Activated B cell treated with CpG ODN at 0.5 μM for 24 hours (primary cell): ENCODE data around the gene LRRC61. TPM values are rescaled to one million over a fixed set of nuclear protein-coding genes. Genes with fewer than 3 reads are reported as not detected.

ENCODE experiments used
- ATAC-seq: fragments of 200-7000 bp; cut with Tn5 transposase; one replicate; pipeline ENCODE4 v1.10.0; 2021; ENCODE audit warnings: low read depth, mild to moderate bottlenecking, moderate library complexity
- CTCF ChIA-PET: fragments of 350-600 bp; sonication (Branson Sonifier 250); formaldehyde crosslinking; loops from one replicate; lab custom pipeline; 2021; ENCODE audit warnings: antibody characterized with exemption; lab: Charles Lee
- POLR2A ChIA-PET: fragments of 350-600 bp; sonication (Branson Sonifier 250); formaldehyde crosslinking; loops from one replicate; lab custom pipeline; 2021; ENCODE audit warnings: antibody characterized with exemption; lab: Charles Lee
- DNase-seq: peaks from one replicate; pipeline ENCODE4 v3.0.0; 2022
- H3K27ac Mint-ChIP-seq: one replicate; pipeline ENCODE4 v1.8.0; 2020; ENCODE audit warnings: mixed read lengths
- H3K27me3 Mint-ChIP-seq: one replicate; pipeline ENCODE4 v1.8.0; 2021; ENCODE audit warnings: mixed read lengths
- H3K36me3 Mint-ChIP-seq: one replicate; pipeline ENCODE4 v1.8.0; 2021; ENCODE audit warnings: low read depth, mixed read lengths
- H3K4me1 Mint-ChIP-seq: one replicate; pipeline ENCODE4 v1.8.0; 2021; ENCODE audit warnings: mixed read lengths
- H3K4me3 Mint-ChIP-seq: one replicate; pipeline ENCODE4 v1.8.0; 2020; ENCODE audit warnings: mild to moderate bottlenecking, mixed read lengths
- H3K9me3 Mint-ChIP-seq: one replicate; pipeline ENCODE4 v1.8.0; 2020; ENCODE audit warnings: mixed read lengths
- intact Hi-C: fragments of 100-400 bp; cut with micrococcal nuclease; formaldehyde crosslinking; loops from one replicate; pipeline ENCODE4 v1.15.1; 2024
- total RNA-seq: library from RNA; stranded (reverse); gene quantifications from 2 replicates; pipeline ENCODE4 v1.2.3, GENCODE V29; 2022
- TF ChIP-seq, protein P1 (sequence below): fragments of 200-600 bp; IDR thresholded peaks from one replicate; pipeline ENCODE4 v1.8.0; 2022; ENCODE audit warnings: antibody characterized with exemption, mild to moderate bottlenecking

Gene LRRC61
- total RNA-seq, 1 donor from 2014 or later = 11.0 TPM

DNA sequence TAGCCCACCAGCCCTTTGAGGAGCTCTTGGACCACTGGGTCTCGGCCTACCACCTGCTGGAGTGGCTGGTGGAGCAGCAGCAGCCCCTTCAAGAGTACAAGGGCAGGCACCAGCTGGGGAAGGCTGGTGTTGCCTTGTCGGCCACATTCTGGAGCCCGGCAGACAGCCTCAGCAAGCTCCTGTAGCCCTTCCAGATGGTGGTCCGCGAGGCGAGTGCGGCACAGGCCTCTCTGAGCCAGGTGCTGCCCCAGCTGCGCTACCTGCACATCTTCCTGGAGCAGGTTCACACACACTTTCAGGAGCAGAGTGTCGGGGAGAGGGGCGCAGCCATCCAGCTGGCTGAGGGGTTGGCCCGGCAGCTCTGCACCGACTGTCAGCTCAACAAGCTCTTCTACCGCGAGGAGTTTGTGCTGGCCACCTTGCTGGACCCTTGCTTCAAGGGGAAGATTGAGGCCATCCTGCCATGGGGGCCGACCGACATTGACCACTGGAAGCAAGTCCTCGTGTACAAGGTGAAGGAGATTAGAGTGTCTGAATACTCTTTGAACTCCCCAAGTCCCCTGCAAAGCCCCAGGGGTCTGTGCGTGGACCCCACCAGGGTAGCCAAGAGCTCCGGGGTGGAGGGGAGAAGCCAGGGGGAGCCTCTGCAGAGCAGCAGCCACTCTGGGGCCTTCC is 7.2 kb downstream of the LRRC61 start:
- no peak for DNase-seq
- ChIA-PET CTCF (no interaction called here), POLR2A (no interaction called here)
- TF ChIP-seq, protein P1, sequence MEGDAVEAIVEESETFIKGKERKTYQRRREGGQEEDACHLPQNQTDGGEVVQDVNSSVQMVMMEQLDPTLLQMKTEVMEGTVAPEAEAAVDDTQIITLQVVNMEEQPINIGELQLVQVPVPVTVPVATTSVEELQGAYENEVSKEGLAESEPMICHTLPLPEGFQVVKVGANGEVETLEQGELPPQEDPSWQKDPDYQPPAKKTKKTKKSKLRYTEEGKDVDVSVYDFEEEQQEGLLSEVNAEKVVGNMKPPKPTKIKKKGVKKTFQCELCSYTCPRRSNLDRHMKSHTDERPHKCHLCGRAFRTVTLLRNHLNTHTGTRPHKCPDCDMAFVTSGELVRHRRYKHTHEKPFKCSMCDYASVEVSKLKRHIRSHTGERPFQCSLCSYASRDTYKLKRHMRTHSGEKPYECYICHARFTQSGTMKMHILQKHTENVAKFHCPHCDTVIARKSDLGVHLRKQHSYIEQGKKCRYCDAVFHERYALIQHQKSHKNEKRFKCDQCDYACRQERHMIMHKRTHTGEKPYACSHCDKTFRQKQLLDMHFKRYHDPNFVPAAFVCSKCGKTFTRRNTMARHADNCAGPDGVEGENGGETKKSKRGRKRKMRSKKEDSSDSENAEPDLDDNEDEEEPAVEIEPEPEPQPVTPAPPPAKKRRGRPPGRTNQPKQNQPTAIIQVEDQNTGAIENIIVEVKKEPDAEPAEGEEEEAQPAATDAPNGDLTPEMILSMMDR = no peak
- Mint-ChIP-seq H3K9me3 (no peaks in the 10 kb centered on the region), H3K36me3 (peaks cover 55% of the 10 kb centered on the region), H3K27me3 (no peaks in the 10 kb centered on the region), H3K4me3 (no peak overlapping the region), H3K27ac (no peak overlapping the region), H3K4me1 (no peaks in the 10 kb centered on the region)
- intact Hi-C loops = no loop called here
- ATAC-seq = no peak

- Mint-ChIP-seq H3K27ac (no peak overlapping the region), H3K4me3 (no peak overlapping the region), H3K36me3 (peaks cover 43% of the 10 kb centered on the region), H3K4me1 (no peaks in the 10 kb centered on the region), H3K27me3 (no peaks in the 10 kb centered on the region), H3K9me3 (no peaks in the 10 kb centered on the region)
- ChIA-PET CTCF (no interaction called here), POLR2A (no interaction called here)
- TF ChIP-seq, protein P1 = no peak
- intact Hi-C loops = no loop called here
- DNase-seq (no peak), ATAC-seq (no peak)
Measured at GRCh38 chr7:150332852-150333635, 9.9 kb downstream of the LRRC61 start.

GRCh38 chr7:150333659-150334058 is 10.5 kb downstream of the LRRC61 start:
- no peak for DNase-seq
- TF ChIP-seq, protein P1 = no peak
- H3K36me3 Mint-ChIP-seq = peaks cover 38% of the 10 kb centered on the region
- POLR2A ChIA-PET = no interaction called here
- H3K4me1 Mint-ChIP-seq = no peaks in the 10 kb centered on the region
- H3K27me3 Mint-ChIP-seq = no peaks in the 10 kb centered on the region
- intact Hi-C loops = no loop called here
- H3K4me3 Mint-ChIP-seq = no peak overlapping the region
- no peak overlapping the region for H3K27ac Mint-ChIP-seq
- ATAC-seq = no peak
- no peaks in the 10 kb centered on the region for H3K9me3 Mint-ChIP-seq
- CTCF ChIA-PET = no interaction called here

GRCh38 chr7:150334108-150334507 is 11.0 kb downstream of the LRRC61 start:
- ChIA-PET POLR2A (no interaction called here), CTCF (no interaction called here)
- DNase-seq (no peak), ATAC-seq (no peak)
- Mint-ChIP-seq H3K4me1 (peaks cover 2% of the 10 kb centered on the region), H3K9me3 (no peaks in the 10 kb centered on the region), H3K4me3 (no peak overlapping the region), H3K36me3 (peaks cover 34% of the 10 kb centered on the region), H3K27ac (no peak overlapping the region), H3K27me3 (no peaks in the 10 kb centered on the region)
- intact Hi-C loops = no loop called here
- TF ChIP-seq, protein P1 = no peak

- TF ChIP-seq, protein P1 = no peak
- ATAC-seq = no peak
- no peak for DNase-seq
- ChIA-PET CTCF (no interaction called here), POLR2A (interaction anchor here (0.8 kb wide), 1 partner anchor 12 kb away, joined by 3 read pairs; the partner anchor contains the start of genes ACTR3C and LRRC61)
- Mint-ChIP-seq H3K4me3 (no peak overlapping the region), H3K9me3 (no peaks in the 10 kb centered on the region), H3K36me3 (peaks cover 28% of the 10 kb centered on the region), H3K4me1 (peaks cover 13% of the 10 kb centered on the region), H3K27me3 (peaks cover 8% of the 10 kb centered on the region), H3K27ac (no peak overlapping the region)
- intact Hi-C loops = no loop called here
Measured at GRCh38 chr7:150335108-150335773, 12.1 kb downstream of the LRRC61 start.
